Skin of body (tissue), 2 donors: ENCODE data around the gene ST6GALNAC4. TPM values are rescaled to one million over a fixed set of nuclear protein-coding genes. Genes with fewer than 3 reads are reported as not detected.
"Not testable (repeated sequence)": the region's sequence is repeated elsewhere in the genome, so short reads cannot be mapped to it uniquely, and the experiment has no call there.

ENCODE experiments used
- DNase-seq: peaks from one replicate; lab custom pipeline; 2025; lab: John Stamatoyannopoulos, UW
- total RNA-seq: library from RNA; depleted of rRNA; stranded (reverse); fragments of >200 nt; gene quantifications from one replicate; pipeline ENCODE4 v1.2.3, GENCODE V29; 2014

ST6GALNAC4 gene
- total RNA-seq, 1 donor from 2014 or later = 8.9 TPM

DNA sequence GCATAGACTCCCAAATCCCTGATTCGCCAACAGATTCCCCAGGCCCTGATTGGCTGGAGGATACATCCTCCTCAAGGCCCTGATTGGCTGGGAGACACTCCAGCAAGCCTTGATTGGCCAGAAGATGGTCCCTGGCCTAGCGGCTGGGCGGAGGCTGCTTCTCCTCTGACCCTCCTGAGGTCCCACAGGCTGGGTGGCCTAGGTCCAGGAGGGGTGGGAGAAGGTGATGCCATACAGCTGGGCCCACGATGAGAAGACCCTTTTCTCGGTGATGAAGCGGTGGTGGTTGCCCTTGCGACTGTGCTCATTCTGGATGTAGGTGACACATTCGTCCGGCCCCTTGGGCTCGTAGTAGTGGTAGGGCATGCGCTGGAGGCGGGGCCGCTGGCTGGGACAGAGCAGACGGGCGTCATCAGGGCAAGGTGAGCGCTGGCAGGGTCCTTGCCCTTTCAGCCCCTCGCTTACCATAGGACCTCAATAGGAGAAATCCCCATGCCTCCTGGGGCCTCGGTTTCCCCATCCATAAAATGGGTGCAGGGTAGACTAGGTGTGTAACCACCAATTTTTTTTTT lies 30.4 kb downstream of the ST6GALNAC4 start:
- DNase-seq = no peak

DNA sequence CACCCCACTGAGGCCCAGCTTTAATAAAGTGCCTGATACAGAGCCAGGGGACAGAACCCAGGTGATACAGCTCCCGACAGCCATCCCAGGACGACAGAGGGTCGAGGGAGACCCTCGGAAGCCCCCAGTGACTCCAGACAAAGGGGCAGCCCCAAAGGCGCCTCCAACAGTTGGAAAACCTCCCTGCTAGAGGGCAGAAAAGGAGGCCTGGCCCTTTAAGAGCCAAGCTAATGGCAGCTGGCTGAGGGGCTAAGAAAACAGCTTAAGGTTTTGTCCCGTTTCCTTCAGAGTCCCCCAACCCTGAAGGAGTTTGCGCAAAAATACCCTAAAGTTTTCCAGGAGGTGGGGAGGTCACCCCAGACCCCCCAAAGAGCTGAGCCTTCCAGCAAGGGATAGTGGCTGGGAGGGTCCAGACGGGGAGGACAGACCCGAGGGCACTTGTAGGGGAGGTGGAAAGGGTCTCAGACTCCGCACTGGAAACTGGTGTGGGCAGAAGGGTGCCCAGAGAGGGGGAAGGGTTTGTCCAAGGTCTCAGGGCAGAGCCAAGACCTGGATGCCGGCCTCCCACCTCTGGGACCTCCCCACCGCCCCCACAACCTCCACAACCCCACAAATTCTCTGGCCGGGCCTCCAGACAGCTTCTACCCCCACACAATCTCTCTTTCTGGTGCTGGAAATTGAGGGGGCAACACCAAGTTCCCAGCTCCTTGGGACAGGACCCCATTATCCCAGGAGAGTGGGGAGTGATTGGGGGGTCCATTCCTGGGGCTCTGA lies 31.1 kb downstream of the ST6GALNAC4 start:
- DNase-seq = no peak

DNA sequence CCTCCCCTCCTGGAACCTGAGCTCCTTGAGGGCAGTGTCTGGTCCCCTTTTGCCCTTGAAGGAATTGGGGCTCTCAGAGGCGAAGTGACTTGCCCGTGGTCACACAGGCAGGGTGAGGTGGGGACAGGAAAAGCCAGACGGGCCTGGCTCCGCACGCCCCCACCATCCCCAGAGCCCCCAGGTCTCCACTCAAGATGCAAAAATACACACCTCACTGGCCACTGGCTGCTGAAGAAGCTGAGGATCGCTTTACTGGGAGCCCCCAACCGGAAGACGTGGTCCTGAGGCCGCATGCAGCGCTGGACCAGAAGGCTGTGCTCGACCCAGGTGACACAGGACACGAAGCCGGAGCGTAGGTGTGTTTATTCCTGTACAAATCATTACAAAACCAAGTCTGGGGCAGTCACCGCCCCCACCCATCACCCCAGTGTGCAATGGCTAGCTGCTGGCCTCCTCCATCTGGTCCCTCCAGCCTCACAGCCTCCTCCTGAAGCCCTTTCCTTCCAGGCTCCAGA lies 31.8 kb downstream of the ST6GALNAC4 start:
- DNase-seq = no peak

DNA sequence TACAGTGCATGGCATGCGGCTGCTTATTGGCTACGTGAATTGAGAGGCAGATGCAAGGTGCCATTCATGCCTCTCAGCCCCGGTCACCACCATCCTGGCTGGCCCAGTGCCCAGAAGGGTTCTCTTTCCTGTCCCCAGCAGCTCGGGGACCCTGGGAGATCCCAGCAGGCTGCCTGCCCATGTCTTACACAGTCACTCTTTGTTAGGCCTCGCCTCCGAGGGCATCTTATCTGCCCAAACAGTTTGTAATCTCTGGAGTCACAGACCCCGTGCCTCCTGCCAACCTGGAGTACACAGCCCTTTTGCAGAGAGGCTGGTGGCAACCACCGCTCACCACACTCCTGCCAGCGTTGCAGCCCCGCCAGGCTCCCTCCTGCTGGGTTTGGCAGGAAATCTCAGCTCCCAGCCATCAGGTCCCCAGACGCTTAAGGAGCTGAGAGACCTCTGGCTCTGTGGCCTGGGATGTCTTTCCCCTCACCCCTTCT lies 32.4 kb downstream of the ST6GALNAC4 start:
- no peak for DNase-seq

DNA sequence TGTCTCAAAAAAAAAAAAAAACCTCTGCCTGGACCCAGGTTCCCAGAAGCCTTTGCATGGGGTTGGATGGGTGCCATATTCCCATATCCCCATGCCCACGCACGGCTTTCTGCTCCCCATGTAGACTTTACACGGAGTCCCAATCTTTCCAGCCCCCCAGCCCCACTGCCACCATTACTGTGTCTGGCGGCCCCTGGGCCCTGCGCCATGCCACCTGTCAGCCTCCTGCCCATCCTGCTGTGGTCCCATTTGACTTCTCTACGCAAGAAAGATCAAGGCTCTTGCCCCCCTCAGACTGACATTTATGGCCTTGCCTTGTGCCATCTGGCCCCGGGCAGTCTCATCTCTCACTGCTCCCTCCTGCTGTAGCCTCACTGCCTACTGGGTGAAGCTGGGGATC lies 32.9 kb downstream of the ST6GALNAC4 start:
- DNase-seq = no peak

DNA sequence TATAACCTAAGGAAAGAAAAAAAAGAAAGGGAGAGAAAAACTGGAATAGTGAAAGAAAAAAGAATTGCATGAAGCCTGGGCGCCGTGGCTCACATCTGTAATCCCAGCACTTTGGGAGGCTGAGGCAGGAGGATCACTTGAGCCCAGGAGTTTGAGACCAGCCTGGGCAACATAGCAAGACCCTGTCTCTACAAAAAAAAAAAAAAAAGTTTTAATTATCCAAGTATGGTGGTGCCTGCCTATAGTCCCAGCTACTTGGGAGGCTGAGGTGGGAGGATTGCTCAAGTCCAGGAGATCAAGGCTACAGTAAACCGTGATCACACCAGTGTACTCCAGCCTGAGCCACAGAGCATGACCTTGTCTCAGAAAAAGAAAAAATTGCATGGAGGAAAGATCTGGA lies 35.1 kb downstream of the ST6GALNAC4 start:
- not testable (repeated sequence) for DNase-seq

DNA sequence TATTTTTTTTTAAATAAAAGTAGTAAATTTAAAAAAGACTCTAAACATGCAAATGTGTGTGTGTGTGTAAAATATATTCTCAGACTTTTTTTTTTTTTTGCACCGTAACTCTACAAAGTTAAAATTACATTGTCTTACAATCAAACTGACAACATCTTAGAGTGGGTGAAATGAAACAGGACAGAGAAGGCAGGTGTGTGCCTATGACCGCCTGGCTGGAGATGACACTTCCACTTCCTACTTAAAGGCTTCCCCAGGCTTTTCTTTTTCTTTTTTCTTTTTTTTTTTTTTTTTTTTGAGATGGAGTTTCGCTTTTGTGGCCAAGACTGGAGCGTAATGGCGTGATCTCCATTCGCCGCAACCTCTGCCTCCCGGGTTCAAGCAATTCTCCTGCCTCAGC lies 36.7 kb downstream of the ST6GALNAC4 start:
- no peak for DNase-seq

DNA sequence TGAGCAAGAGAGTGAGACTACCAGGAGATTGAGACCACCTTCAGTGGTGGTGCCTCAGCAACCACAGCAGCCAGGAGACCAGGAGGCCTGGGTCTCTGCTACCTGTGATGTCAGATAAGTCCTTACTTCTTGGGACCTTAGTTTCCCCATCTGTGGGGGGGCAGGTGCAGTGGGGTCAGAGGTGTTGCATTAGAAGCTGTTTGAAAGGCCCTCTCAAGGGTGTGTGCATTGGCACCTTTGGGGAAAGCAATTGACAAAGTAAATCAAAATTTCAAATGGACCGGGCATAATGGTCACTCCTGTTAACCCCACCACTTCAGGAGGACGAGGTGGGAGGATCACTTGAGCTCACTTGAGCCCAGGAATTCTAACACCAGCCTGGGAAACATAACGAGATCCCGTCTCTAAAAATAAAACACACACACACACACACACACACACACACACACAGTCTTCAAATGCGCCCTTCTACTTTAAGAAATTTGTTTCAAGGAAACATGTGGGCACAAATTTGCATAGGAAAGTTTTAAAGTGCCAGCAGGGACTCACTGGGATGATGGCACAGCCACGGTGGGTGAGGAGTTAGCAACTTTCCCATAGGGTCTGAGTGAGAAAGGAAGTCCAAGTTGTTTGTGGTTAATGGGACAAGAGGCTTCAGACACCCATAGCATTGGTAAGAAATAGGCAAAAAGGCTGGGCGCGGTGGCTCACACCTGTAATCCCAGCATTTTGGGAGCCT lies 38.0 kb downstream of the ST6GALNAC4 start:
- no peak for DNase-seq

DNA sequence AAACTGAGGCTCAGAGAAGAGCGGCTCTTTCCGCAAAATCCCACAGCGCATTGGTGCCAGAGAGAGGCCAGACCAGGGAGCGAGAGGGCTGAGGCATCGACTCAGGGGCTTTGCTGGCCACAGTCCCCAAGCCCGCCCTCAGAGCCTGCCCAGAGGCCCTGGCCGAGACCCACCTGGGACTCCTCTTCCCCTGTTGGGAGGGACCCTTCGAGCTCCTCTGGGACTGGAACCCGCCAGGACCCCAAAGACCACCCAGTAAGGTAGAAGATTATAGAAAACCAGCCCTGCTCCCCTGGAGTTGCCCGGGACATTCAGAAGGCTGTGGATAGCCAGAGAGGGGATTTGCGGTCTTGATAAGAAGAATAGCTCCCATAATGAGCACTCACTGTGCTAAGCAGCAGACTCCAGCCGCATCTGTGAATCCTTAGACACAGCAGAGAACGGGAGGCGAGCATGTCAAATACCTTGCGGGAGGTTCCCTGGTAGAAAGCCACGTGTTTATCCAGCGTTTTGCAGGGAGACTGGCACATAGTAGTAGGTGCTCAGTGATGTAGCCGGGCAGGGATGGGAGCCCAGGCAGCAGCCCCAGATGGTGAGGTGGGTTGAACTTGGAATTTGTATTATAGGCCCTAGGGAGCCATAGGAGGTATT lies 38.7 kb downstream of the ST6GALNAC4 start:
- no peak for DNase-seq

DNA sequence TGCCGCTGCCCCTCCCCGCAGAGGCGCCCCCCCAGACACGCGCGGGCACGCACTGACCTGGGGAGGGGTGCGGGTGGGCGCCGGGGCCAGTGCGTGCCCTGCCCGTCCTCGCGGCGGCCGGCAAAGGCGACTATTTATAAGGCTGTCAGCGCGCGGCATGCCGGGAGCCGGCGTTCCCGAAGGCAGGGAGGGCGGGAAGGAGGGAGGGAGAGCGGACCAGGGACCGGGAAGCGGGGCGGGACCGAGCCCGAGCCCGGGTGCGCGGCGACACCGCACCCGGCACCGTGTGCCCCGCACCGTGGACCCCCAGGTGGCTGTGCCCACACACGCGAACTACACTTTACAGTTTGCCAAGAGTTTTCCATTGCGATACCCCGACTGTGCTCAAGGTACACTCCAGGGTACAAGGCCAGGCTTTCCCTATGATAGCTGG lies 39.3 kb downstream of the ST6GALNAC4 start, which contains the start of gene AK1:
TSS of gene AK1 (minus strand) at position 110 of the 433 bp plus-strand sequence. CDS start 3,058 bp downstream, outside the sequence.
- peak; percentile 43 for DNase-seq

DNA sequence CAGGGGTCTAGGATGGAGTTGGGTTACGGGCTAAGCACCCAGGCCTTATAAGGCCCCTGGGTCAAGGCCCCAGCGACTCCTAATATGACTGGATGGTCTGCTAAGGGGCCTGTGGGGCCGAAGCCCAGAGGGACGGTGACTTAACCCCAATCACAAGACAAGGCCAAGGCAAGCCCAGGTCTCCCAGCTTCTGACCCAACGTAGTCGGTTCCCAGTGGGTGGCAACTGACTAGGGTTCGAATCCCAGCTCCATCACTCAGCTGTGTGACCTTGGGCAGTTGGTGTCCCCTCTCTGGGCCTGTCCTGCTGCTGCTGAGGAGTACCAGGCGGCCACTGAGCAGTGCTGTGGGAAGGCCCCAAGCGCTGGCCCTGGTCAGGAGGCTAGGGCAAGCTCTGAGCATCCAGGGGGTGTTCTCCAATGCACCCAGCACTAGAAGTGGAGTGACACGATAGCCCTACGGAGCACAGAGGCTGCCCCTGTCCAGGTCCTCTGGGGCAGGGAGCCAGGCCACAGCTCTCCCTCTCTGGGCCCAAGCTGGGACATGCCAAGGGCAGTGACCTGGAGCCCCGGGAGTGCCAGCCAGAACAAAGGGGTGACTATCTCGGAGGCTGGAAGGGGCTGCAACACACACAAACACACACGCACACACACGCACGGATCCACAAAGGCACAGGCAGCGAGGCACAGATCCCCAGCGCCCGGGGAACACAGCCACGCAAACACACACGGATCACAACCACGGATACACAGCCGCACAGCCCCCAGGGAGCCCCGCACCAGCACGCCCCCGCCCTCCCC lies 39.9 kb downstream of the ST6GALNAC4 start:
- DNase-seq = no peak

DNA sequence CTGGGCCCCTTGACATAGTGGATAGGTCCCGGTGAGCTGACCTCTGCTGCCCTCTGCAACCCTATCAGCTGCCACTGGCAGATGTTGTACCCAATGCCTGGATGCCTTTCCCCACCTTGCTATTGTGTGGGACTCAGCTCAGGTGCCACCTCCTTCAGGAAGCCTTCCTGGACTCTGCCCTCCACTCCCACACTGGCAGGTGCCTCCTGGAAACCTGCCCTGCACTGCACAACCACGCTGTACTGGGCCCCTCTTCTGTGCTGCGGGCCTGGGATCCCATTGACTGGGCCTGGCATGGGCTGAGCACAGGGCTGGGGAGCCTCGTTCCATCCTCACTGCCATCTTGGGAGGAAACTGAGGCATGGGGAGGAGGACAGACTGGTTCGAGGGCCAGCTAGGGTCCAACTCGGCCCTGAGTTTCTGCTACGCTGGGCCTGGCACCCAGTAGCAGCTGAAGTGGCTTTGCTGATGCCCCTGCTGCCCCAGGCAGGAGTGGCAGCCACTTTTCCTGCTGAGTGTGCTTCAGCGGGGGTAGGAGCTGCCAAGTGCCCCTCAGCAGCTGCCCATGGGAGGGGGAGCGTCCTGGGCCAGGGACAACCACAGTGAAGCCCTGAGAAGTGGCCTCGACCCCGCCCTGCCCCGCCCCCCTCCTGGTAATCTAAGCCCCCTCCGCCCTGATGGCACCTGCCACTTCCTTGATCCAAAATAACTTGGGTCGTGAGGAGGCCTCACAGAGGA lies 40.6 kb downstream of the ST6GALNAC4 start:
- no peak for DNase-seq

DNA sequence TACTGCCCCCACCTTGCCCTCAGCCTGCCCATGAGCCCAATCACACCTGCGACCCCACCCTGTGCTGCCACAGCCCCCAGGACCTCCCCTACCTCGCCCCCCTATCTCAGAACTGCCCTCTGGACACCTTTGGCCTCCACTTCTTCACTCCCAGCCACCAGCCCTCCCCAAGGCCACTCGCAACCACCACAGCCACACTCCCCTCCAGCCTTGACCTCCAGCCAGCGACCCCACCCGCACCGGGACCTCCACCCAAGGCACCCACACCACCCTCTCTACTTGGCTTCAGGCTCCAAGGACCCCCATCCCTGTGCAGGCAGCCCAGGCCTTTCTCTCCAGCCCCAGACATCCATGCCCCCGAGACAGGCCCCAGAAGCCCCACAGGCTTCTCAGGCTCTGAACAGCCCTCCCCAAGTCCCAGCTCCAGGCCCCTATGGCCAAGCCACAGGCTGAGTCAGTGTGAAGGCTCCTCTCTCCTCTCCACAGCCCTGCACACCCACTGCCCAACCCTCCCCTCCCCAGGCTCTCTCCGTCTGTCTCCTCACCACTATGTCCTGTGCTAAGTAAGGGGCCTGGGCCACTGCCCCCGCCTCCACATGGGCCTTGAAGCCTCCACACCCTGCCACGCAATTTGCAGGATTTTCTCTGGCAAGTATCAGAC lies 41.4 kb downstream of the ST6GALNAC4 start:
- no peak for DNase-seq

DNA sequence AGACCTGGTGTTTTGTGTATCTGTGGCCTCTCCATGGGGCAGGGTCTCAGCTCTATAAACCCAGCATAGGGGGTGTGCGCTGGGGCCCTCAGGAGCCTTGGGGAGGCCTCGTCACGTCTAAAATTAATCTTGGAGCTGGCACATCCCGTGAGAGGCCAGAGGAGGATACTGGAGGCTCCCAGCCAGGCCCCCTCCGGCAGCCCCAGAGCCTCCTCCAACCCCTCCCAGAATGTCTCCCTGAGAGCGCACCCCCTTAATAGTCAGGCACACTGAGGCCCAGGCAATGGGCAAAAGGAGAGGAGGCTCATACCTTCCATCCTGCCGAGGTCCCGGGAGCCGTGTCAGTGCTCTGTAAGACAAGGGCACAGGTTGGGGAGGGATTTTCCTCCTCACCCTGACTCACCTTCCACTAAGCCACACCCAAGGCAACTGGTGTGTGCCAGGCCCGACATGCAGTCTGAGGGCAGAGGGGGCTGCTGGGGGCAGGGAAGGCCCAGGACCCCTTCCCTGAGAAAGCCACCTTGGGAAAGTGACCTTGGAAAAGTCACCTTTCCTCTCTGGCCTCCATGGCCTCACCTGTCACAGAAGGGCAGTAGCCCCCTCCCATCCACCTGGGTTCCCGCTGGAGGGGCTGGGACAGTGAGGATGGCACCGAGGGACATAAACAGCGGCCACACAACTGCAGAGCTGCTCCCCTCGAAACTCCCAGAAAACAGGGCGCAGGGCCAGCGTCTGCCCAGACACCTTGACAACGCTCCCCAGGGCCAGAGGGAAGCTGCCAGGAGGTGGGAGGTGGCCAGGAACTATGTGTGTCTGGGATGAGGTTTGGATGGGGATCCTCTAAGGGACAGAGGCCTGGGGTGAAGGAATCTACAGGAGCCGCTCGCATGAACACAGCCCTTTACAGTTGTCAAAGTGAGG lies 42.3 kb downstream of the ST6GALNAC4 start:
- no peak for DNase-seq

DNA sequence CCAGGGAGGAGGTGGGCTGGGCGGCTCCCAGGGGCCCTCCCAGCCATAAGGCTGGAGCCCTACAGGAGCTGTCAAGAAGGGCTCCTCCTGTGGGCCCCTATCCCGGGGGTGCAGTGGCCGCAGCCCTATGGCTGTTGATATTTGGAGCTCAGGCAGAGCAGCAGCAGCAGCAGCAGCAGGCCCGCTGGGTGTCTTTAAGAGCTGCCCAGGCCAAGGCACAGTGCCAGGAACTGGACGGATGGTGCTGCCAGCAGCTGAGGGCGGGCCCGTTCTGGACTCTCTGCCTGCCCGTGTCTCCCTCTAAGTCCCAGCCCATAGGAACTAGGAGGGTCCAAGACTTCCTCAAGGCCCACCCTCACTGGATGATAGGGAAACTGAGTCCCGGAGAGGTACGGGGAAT lies 43.0 kb downstream of the ST6GALNAC4 start:
- DNase-seq = no peak

DNA sequence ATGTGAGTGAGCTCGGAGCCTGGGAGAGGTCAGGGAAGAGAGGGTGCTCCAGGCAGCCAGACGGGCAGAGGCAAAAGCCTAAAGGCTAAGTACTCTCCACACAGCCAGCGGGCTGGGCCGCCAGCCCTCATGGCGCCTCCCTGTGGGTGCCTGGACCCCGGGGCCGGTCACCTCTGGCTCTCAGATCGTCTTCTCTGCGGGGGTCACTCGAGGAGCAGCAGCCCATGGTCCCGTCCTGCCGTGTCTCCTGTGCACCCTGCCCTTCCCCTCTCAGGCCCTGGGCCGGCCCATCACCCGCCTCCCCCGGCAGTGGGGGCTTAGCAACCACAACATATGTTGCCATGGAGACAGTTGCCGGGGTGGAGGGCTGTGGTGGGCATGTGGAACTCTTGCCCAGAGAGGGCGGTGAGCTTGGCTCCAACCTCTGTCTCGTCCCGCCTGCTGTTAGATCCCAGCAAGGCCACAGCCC lies 43.6 kb downstream of the ST6GALNAC4 start:
- DNase-seq = no peak

DNA sequence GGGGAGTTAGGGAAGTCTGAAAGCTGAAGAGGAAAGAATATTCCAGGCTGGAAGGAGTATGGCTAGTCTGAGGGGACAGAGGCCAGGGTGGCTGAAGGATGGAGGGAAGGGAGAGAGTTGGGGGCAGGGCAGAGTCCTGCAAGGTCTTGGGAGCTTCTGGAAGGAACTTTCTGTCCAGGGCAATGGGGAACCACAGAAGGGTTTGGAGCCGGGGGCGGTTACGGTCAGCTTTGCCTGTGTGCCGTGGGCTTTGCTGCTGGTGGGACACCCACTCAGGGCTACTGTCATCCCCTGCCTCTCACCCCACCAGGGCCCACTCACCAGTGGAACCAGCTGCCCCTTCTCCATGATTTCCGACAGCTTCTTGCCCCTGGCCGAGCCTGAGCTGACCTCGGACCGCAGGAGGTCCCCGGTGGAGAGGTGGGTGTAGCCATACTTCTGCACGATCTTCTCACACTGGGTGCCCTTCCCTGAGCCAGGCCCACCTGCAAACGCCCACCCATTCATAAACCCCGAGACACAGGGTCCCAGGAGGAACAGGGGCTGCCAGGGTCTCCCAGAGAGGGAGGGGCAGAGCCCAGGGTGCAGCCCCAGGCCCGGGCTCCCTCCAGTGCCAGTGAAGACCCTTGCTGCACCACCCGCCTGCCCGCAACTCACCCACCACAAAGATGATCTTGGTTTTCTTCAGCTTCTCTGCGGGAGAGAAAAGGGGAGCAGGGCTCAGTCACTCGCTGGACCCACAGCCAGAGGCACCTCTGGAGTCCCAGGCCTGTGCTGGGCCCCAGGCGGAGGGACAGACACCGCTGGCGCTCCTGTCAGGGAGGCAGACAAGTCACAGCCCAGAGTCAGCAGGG lies 44.2 kb downstream of the ST6GALNAC4 start:
- DNase-seq = no peak
